ENCODE measurements around the gene CAMTA1. TPM values are rescaled to one million over a fixed set of nuclear protein-coding genes. Genes with fewer than 3 reads are reported as not detected.

The CAMTA1 gene
- total RNA-seq, 1 donor from 2014 or later, result 268 TPM

- no peaks in the 10 kb centered on the region for H3K9me3 Mint-ChIP-seq
- H3F3A ChIP-seq (ENCODE audit: low read depth), result peaks cover 8% of the 10 kb centered on the region
- H3K27ac ChIP-seq, result no peak overlapping the region
- H3K36me3 ChIP-seq, result no peaks in the 10 kb centered on the region
- no peak overlapping the region for H2AFZ ChIP-seq (replicated peaks)
- no peaks in the 10 kb centered on the region for H3K9me3 ChIP-seq (ENCODE audit: low read depth)
- no peaks in the 10 kb centered on the region for H3K79me2 ChIP-seq (ENCODE audit: low read depth)
- peak overlapping the region; percentile 100 for H3K27ac Mint-ChIP-seq
- no peaks in the 10 kb centered on the region for H3K36me3 Mint-ChIP-seq
- no peaks in the 10 kb centered on the region for H4K20me1 ChIP-seq (ENCODE audit: low read depth)
- H3K9ac ChIP-seq, result no peak overlapping the region
- TF ChIP-seq EZH2phosphoT487 (IDR thresholded peaks at IDR 0.05), result no peak
- TF ChIP-seq CTCF (IDR thresholded peaks at IDR 0.05), result peak; percentile 87
- peaks cover 61% of the 10 kb centered on the region for H3K4me1 Mint-ChIP-seq
- peak overlapping the region; percentile 83 for H3K4me3 Mint-ChIP-seq
- H3K4me1 ChIP-seq, result peaks cover 32% of the 10 kb centered on the region
- H3K4me3 ChIP-seq, result peak overlapping the region; percentile 18
- H3K27me3 ChIP-seq, result no peaks in the 10 kb centered on the region
- peak overlapping the region; percentile 69 for H3K4me2 ChIP-seq
- peaks cover 21% of the 10 kb centered on the region for H3K27me3 Mint-ChIP-seq (ENCODE audit: insufficient read depth, low read depth)
- peak; percentile 87 for DNase-seq (ENCODE audit: low spot score)
Observed at GRCh38 chr1:7669559-7670311, 884.5 kb downstream of the CAMTA1 start.

GRCh38 chr1:7670334-7671145 lies 885.3 kb downstream of the CAMTA1 start:
- no peak overlapping the region for H3K9ac ChIP-seq
- TF ChIP-seq EZH2 (IDR thresholded peaks at IDR 0.05), result no peak
- no peak for TF ChIP-seq CTCF (IDR thresholded peaks at IDR 0.05)
- TF ChIP-seq EZH2phosphoT487 (IDR thresholded peaks at IDR 0.05), result no peak
- peaks cover 32% of the 10 kb centered on the region for H3K4me1 ChIP-seq
- no peaks in the 10 kb centered on the region for H3K9me3 ChIP-seq (ENCODE audit: low read depth)
- Mint-ChIP-seq H3K9me3 (no peaks in the 10 kb centered on the region), H3K4me1 (peaks cover 61% of the 10 kb centered on the region), H3K4me3 (peak overlapping the region; percentile 83), H3K27me3 (ENCODE audit: insufficient read depth, low read depth) (peaks cover 21% of the 10 kb centered on the region), H3K27ac (peak overlapping the region; percentile 100), H3K36me3 (no peaks in the 10 kb centered on the region)
- H3K27ac ChIP-seq, result no peak overlapping the region
- no peaks in the 10 kb centered on the region for H3K36me3 ChIP-seq
- peak overlapping the region; percentile 69 for H3K4me2 ChIP-seq
- peaks cover 8% of the 10 kb centered on the region for H3F3A ChIP-seq (ENCODE audit: low read depth)
- no peaks in the 10 kb centered on the region for H3K79me2 ChIP-seq (ENCODE audit: low read depth)
- DNase-seq (ENCODE audit: low spot score), result peak; percentile 48
- peak overlapping the region; percentile 13 for H3K4me3 ChIP-seq
- H2AFZ ChIP-seq (replicated peaks), result no peak overlapping the region
- H4K20me1 ChIP-seq (ENCODE audit: low read depth), result no peaks in the 10 kb centered on the region
- H3K27me3 ChIP-seq, result no peaks in the 10 kb centered on the region

- H3K9me3 Mint-ChIP-seq, result no peaks in the 10 kb centered on the region
- peaks cover 8% of the 10 kb centered on the region for H3F3A ChIP-seq (ENCODE audit: low read depth)
- no peaks in the 10 kb centered on the region for H3K9me3 ChIP-seq (ENCODE audit: low read depth)
- H3K4me3 Mint-ChIP-seq, result no peak overlapping the region
- no peak overlapping the region for H3K27ac ChIP-seq
- no peaks in the 10 kb centered on the region for H3K79me2 ChIP-seq (ENCODE audit: low read depth)
- no peak for TF ChIP-seq EZH2phosphoT487 (IDR thresholded peaks at IDR 0.05)
- no peak for TF ChIP-seq CTCF (IDR thresholded peaks at IDR 0.05)
- no peak for TF ChIP-seq EZH2 (IDR thresholded peaks at IDR 0.05)
- H3K4me3 ChIP-seq, result no peak overlapping the region
- H3K4me1 ChIP-seq, result peaks cover 32% of the 10 kb centered on the region
- H3K27me3 Mint-ChIP-seq (ENCODE audit: insufficient read depth, low read depth), result peaks cover 19% of the 10 kb centered on the region
- peak overlapping the region; percentile 100 for H3K27ac Mint-ChIP-seq
- H4K20me1 ChIP-seq (ENCODE audit: low read depth), result no peaks in the 10 kb centered on the region
- H3K36me3 Mint-ChIP-seq, result no peaks in the 10 kb centered on the region
- peaks cover 60% of the 10 kb centered on the region for H3K4me1 Mint-ChIP-seq
- H2AFZ ChIP-seq (replicated peaks), result no peak overlapping the region
- H3K27me3 ChIP-seq, result no peaks in the 10 kb centered on the region
- no peak for DNase-seq (ENCODE audit: low spot score)
- no peak overlapping the region for H3K4me2 ChIP-seq
- no peak overlapping the region for H3K9ac ChIP-seq
- H3K36me3 ChIP-seq, result no peaks in the 10 kb centered on the region
Observed at GRCh38 chr1:7671146-7671465, 885.9 kb downstream of the CAMTA1 start.

Measured in neural progenitor cell (in vitro differentiated cells).